Peyer's patch (tissue), 4 donors: ENCODE measurements around the gene DST. TPM values are rescaled to one million over a fixed set of nuclear protein-coding genes. Genes with fewer than 3 reads are reported as not detected.

Experiments
- DNase-seq, 3 donors: peaks; one replicate each; pipeline ENCODE4 v3.0.0-alpha.2; 2017 to 2019
- H3K27ac ChIP-seq, 4 donors: fragments of 200-600 bp; sonication (generic); one replicate each; pipeline ENCODE4 v1.5.1; 2016 to 2019
- H3K27me3 ChIP-seq, 2 donors: fragments of 200-600 bp; sonication (generic); one replicate each; pipeline ENCODE4 v1.5.1; 2019
- H3K36me3 ChIP-seq, 3 donors: fragments of 200-600 bp; sonication (generic); one replicate each; pipeline ENCODE4 v1.5.1; 2016 to 2019
- H3K4me1 ChIP-seq, 4 donors: fragments of 200-600 bp; sonication (generic); one replicate each; pipeline ENCODE4 v1.5.1; 2016 to 2019
- H3K4me3 ChIP-seq, 4 donors: fragments of 200-600 bp; sonication (generic); 1 replicate in 3 of 4; 2 replicates in 1 of 4; pipeline ENCODE4 v1.5.1; 2016 to 2019; ENCODE audit warnings: mild to moderate bottlenecking in 1 of 4
- H3K9me3 ChIP-seq, 4 donors: fragments of 200-600 bp; sonication (generic); one replicate each; pipeline ENCODE4 v1.5.1; 2016 to 2019; ENCODE audit warnings: mild to moderate bottlenecking in 1 of 4
- POLR2A ChIP-seq, 2 donors: fragments of 450-650 bp; IDR thresholded peaks; one replicate each; pipeline ENCODE4 v1.5.1; 2017; ENCODE audit warnings: antibody characterized with exemption in 2 of 2, mild to moderate bottlenecking in 2 of 2, moderate library complexity in 2 of 2
- total RNA-seq, 4 donors: library from RNA; depleted of rRNA; stranded (reverse); fragments of >200 nt; gene quantifications; one replicate each; pipeline ENCODE4 v1.1.0, GENCODE V29; 2016
- TF ChIP-seq, protein P1 (sequence below), 6 experiments: fragments of 450-650 bp in 4 of 6; fragments of 200-600 bp in 2 of 6; sonication (generic) in 1 of 6; IDR thresholded peaks; one replicate each; pipeline ENCODE4 v1.5.1; 2017 to 2019; ENCODE audit warnings: antibody characterized with exemption in 6 of 6, mild to moderate bottlenecking in 3 of 6, moderate library complexity in 1 of 6

The DST gene
- total RNA-seq, 4 donors from 2014 or later: 243 to 320 (median 285) TPM

DNA sequence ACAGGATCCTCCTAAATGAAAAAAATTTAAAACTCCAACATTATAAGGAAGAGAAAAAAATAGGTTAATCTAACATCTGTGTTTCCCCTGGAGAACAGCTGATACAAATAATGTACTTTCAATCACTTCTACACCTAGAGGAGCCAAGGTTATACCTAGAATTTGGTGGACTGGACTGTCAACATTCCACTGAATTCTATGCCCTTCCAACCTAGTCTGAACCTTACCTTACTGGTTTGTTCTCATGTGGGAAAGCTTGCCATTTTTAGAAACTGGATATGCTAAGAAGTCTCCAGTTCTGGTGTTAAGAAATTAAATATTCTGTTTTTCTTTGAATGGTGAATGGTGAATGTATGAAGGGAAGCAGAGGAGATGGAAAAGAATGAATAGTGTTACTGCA, 162.4 kb downstream of the DST start:
- H3K27me3 ChIP-seq: no peaks in the 10 kb centered on the region
- no peak overlapping the region for H3K27ac ChIP-seq
- peaks cover 0 to 47% (median 0%) of the 10 kb centered on the region in 3 donors for H3K36me3 ChIP-seq
- H3K4me3 ChIP-seq: no peak overlapping the region
- DNase-seq: no peak
- H3K4me1 ChIP-seq: peaks cover 0 to 4% (median 0%) of the 10 kb centered on the region in 4 donors
- H3K9me3 ChIP-seq: no peaks in the 10 kb centered on the region
- TF ChIP-seq POLR2A (IDR thresholded peaks at IDR 0.05): no peak
- TF ChIP-seq, protein P1, sequence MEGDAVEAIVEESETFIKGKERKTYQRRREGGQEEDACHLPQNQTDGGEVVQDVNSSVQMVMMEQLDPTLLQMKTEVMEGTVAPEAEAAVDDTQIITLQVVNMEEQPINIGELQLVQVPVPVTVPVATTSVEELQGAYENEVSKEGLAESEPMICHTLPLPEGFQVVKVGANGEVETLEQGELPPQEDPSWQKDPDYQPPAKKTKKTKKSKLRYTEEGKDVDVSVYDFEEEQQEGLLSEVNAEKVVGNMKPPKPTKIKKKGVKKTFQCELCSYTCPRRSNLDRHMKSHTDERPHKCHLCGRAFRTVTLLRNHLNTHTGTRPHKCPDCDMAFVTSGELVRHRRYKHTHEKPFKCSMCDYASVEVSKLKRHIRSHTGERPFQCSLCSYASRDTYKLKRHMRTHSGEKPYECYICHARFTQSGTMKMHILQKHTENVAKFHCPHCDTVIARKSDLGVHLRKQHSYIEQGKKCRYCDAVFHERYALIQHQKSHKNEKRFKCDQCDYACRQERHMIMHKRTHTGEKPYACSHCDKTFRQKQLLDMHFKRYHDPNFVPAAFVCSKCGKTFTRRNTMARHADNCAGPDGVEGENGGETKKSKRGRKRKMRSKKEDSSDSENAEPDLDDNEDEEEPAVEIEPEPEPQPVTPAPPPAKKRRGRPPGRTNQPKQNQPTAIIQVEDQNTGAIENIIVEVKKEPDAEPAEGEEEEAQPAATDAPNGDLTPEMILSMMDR (IDR thresholded peaks at IDR 0.05): no peak

DNA sequence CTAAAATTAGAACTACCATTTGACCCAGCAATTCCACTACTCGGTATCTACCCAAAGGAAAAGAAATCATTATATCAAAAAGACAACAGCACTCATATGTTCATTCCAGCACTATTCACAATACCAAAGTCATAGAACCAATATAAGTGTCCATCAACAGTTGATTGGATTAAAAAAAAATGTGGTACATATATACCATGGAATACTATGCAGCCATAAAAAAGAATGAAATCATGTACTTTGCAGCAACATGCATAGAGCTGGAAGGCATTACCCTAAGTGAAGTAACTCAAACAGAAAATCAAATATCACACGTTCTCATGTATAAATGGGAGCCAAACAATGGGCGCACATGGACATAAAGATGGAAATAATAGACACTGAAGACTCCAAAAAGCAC, 163.3 kb downstream of the DST start:
- H3K36me3 ChIP-seq: peaks cover 0 to 52% (median 0%) of the 10 kb centered on the region in 3 donors
- H3K27me3 ChIP-seq: no peaks in the 10 kb centered on the region
- no peak overlapping the region for H3K4me3 ChIP-seq
- H3K9me3 ChIP-seq: no peaks in the 10 kb centered on the region
- no peak overlapping the region for H3K27ac ChIP-seq
- H3K4me1 ChIP-seq: peaks cover 0 to 4% (median 0%) of the 10 kb centered on the region in 4 donors
- TF ChIP-seq, protein P1 (IDR thresholded peaks at IDR 0.05): no peak
- TF ChIP-seq POLR2A (IDR thresholded peaks at IDR 0.05): no peak
- no peak for DNase-seq

DNA sequence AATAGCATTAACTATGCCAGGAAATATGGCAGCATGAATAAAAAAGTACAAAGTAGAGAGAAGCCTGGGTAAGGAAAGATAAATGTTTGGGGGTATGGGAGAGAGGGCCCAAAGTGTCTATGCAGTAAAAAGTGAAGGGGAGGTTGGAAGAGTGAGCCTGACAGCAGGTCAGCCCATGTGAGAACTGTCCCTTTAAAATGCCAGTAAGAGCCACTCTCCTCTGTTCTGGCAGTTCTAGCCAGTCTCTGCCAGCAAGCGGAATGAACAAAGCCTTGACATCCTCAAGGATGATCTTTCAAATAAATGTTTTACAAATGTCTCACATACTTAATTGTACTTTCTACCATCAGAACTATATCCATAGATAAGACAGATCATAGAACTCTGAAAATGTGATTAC, 164.5 kb downstream of the DST start:
- H3K27me3 ChIP-seq: no peaks in the 10 kb centered on the region
- no peak for TF ChIP-seq POLR2A (IDR thresholded peaks at IDR 0.05)
- TF ChIP-seq, protein P1 (IDR thresholded peaks at IDR 0.05): no peak
- H3K9me3 ChIP-seq: no peaks in the 10 kb centered on the region
- DNase-seq: no peak
- peaks cover 0 to 4% (median 0%) of the 10 kb centered on the region in 4 donors for H3K4me1 ChIP-seq
- H3K4me3 ChIP-seq: no peak overlapping the region
- H3K27ac ChIP-seq: no peak overlapping the region
- H3K36me3 ChIP-seq: peaks cover 0 to 63% (median 0%) of the 10 kb centered on the region in 3 donors

DNA sequence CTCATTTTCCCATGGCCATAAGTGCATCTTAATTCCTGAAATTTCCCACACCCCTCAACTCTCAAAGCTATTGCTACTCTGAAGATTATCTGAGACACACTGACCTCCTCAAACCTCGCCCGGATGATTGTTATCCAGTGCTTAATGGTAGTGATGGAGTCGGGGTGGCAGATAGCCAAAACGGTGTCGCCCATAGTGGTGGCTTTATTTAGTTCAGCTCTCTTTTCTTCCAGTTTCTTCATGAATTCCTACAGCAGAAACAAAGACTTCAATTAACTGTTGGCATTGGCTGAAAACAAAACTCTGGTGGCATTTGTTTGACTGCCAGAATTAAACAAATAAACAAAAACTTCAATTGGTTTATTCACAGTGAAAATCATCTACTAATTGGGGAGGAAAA, 165.4 kb downstream of the DST start:
- DNase-seq: no peak
- peaks cover 0 to 4% (median 0%) of the 10 kb centered on the region in 4 donors for H3K4me1 ChIP-seq
- no peak overlapping the region for H3K27ac ChIP-seq
- H3K36me3 ChIP-seq: peaks cover 0 to 72% (median 0%) of the 10 kb centered on the region in 3 donors
- no peaks in the 10 kb centered on the region for H3K27me3 ChIP-seq
- no peaks in the 10 kb centered on the region for H3K9me3 ChIP-seq
- TF ChIP-seq, protein P1 (IDR thresholded peaks at IDR 0.05): no peak
- TF ChIP-seq POLR2A (IDR thresholded peaks at IDR 0.05): no peak
- H3K4me3 ChIP-seq: no peak overlapping the region

DNA sequence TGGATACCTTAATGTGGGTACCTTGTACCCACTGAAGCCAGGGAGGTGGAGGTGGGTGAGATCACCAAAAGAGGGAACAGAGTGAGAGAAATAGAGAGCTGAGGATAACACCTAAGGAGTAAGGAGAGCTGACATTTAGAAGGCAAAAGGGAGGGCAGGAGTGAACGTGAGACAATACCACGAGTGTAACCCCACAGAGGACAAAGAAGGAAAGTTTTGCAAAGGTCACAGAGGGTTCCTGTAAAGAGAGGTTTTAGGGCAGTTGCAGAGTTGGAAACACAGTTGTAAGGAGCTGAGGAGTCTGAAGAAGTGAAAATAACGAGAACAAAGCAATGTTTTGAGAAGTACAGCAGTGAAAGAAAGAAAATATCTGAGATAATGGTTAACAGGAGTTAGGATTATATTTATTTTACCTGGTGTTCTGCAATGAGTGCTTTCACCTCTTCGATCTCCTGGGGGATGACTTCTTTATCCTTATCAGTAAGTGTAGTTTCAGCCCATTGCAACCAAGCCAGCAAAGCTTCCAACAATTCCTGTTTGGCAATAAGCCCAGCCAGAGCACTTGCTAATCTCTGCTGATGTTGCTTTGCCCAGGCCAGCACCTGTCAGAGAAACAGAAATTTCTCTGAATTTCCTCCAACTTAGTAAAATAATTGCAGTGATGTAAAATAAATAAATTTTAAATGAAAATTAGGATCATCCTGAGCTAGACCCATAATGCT, 166.8 kb downstream of the DST start:
- TF ChIP-seq, protein P1 (IDR thresholded peaks at IDR 0.05): no peak
- no peak for TF ChIP-seq POLR2A (IDR thresholded peaks at IDR 0.05)
- no peak overlapping the region for H3K4me3 ChIP-seq
- H3K27me3 ChIP-seq: no peaks in the 10 kb centered on the region
- no peak overlapping the region for H3K27ac ChIP-seq
- DNase-seq: no peak
- peaks cover 0 to 80% (median 0%) of the 10 kb centered on the region in 3 donors for H3K36me3 ChIP-seq
- no peaks in the 10 kb centered on the region for H3K9me3 ChIP-seq
- peaks cover 0 to 4% (median 0%) of the 10 kb centered on the region in 4 donors for H3K4me1 ChIP-seq
